ENCODE data around the gene NFIC.

NFIC gene

DNA sequence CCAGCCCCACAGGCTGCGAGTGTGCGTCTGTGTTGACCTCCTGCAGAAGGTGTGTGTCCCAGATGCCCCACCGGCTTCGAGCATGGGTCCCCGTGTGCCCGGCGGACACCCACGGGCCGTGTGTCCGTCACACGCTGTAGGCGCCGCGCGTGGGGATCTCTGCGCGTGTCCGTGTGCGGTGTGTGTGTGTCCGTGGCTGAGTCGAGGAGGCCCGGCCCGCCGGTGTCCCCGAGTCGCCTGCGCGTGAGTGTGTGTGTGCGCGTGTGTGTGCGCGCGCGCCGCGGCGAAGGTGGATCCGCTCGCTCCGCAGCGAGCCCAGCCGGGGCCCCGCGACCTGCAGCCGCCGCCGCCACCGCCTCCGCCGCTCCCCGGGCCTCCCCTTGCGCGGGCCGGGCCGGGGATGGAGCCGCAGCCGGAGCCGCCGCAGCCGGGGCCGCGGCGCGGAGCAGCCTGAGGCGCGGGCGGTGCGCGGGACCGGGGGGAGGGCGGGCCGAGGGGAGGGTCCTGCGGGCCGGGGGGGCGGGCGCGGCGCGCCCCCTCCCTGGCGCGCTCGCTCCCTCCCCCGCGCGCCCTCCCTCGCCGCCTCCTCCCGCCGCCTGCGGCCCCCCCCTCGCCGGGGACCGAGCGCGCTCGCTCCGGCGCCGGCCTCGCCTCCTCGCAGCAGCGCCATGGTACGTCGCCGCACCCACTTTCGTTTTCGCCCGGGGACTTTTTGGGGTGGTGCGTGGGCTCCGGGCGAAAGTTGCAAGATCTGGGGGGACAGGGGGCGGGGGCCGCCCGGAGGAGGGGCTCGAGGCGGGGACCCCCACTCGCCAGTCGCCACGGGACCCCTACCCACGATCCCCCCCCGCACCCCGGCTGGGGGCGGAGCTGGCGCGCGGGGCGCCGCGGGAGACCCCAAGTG, 7.1 kb upstream of the NFIC start:
- DNase-seq (ENCODE audit: low spot score): peak; percentile 90

DNA sequence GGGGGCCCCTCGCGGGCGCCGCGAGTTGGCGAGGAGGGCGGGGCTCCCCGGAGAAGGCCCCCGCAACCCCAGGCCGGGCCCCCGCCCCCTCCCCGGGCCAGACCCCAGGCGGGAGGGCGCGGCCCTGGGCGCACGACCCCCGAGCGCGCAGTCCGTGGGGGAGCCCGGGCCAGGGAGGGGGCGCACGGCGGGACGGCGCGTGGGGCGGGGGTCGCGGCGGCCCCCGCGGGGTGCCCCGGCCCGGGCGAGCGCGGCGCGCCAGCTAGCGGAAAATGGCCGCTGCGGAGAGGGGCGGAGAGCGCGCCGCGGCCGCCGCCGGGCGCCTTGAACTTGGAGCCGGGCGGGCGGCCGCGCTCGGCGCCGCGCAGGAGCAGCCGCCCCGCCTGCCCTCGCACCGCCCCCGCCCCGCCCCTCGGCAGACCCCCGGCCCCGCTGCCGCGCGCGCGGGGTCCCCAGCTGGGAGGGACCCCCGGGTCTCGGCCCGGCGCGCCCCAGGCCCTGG, 6.4 kb upstream of the NFIC start:
- DNase-seq (ENCODE audit: low spot score): peak; percentile 75

DNA sequence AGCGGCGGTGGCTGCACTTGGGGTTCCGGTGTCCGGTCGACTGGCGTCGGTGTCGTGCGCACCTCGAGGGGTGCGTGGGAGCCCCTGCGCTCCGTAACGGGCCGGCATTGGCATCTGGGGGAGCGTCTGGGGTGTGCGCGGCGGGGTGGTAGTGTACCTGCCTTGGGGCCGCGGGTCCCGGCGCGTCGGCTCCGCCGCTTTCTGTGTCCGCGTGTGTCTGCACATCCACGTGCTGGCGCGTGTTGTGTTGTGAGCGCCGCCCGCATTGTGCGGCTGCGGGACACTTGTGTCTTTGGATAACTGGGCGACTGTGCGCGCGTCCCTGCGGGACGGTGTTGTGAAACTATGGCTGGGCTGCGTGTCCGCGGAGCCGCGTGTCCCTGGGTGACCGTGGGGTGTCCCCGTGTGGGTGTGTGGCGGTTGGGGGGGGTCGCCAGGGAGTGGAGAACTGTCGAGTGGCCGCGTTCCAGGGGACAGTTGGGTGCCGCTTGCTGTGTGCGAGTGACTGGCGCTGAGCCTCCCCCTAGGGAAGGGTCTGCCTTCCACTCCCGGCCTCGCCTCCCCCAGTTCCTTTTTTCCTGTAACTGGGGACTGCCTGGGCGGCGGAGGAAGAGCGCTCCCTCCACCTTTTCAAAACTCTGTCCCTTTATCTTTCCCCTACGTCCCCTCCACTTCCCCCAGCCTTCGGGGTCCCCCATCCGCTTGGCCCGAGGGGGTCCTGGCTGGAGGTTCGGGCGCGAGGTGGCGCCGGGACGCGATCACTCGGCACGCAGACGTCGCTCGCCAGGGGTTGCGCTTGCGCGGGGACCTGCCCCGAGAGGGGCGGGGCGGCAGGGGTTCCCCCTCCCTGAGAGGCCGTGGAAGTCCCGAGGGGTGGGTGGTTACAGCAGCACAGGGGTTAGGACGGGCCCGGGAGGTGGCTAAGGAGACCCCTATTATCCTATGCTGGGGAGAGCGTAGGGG, 5.7 kb upstream of the NFIC start:
- peak; percentile 78 for DNase-seq (ENCODE audit: low spot score)

DNA sequence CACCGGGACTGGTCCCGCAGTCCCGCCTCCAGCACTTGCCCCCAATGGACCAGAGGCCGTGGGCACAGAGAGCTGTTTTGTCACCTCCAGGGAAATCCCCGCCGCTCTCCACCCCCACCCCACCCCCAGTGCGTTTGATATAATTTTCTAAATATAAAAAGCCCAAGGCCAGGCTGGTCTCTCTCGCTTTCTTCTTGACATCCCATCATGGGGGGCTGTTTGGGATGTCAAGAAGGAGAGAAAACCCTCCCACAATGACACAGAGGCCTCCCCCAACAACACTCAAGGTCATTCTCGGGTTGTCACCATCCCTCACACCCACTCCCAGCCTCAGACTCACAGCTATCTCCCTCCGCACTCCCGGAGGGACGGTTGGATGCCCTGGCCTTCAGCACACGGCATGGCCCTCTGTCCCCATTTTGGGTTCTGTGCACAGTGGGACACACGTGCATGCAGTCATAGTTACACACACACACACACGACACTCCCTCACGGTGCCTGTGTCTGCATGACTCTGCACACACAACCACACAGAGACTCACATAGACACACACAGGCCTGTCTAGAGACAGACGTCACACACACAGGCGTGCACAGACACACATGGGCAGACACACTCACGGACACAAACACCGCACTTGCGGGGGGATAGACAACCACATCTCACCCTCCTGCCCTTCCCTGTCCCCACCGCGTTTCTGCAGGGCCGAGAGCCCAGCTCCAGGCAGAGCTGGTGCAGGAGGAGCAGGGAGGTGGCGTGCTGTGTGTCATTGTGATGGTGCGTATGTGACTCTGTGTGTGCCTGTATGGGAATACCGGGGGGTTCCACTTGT, 4.8 kb upstream of the NFIC start:
- no peak for DNase-seq (ENCODE audit: low spot score)

DNA sequence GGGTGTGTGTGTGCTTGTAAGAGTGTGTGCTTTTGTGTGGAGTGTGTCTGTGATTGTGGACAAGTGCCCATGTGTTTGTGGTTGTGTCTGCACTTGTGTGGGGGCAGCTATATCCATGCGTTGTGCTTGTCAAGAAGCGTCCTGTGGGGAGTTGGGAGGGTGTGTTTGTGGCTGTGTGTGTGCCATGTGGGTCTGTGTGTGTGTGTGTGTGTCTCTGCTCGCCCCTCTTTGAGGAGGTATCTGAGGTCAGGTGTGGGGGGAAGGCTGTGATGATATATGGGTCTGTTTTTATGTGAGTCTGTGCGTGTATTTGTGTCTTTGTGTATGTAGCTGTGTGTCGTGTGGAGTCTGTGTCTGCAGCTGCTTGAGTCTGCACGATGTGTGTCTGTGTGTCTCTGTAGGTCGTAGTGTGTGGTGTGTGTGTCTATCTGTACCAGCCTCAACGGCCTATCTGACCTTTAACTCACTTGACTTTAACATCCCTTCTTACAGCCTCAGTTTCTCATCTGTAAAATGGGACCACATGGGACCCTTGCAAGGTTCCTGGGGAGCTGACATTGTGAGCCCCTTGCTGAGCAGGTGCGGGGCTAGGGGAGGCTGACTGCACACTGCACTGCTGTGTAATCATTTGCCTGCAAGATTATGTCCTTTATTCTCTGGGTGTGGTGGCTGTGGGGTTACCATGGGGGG, 4.0 kb upstream of the NFIC start:
- DNase-seq (ENCODE audit: low spot score): no peak

DNA sequence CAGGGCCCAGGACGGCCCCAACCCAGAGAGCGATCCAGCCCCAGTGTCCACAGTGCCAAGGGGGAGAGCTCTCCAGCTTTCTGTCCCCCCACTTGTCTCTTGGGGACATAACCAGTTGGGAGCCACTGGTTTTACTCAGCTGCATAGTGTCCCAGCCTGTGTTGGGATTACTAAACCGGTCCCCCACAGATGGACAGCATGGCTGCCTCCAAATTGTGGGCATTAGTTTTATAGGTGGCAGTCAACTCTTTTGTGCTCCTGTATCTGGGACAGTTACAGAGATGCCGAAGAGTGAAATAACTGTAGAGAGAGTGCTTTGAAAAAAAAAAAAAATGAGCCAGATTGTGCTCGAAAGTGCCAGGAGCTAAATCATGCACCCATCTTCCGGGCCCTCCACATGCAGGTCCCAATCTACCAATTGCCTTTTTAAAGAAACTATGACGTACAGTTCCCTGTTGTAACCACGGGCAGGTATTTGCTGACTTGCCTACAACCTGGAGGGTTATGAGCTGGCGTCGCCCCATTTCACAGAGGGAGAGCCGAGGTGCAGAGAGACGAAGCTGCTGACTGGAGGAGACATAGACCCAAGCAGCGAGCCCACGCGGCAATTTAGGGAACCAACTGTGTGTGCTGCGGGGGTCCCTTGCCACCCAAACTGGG, 2.4 kb upstream of the NFIC start:
- no peak for DNase-seq (ENCODE audit: low spot score)

DNA sequence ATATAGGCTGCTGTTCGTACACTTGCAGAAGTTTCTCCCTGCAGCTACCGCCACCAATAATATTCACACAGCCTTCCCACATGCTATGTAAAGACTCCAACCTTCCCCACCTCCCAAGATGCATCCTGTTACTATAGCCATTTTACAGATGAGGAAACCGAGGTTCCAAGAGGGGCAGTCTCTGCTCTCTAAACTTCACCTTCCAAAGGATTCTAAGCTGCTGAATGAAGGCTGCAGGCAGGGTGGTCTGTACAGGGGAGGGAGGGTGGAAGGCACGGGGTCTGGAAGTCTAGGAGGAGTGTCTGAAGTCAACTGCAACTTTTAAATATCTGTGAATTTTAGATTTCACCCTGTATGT, 1.9 kb upstream of the NFIC start:
- no peak for DNase-seq (ENCODE audit: low spot score)

DNA sequence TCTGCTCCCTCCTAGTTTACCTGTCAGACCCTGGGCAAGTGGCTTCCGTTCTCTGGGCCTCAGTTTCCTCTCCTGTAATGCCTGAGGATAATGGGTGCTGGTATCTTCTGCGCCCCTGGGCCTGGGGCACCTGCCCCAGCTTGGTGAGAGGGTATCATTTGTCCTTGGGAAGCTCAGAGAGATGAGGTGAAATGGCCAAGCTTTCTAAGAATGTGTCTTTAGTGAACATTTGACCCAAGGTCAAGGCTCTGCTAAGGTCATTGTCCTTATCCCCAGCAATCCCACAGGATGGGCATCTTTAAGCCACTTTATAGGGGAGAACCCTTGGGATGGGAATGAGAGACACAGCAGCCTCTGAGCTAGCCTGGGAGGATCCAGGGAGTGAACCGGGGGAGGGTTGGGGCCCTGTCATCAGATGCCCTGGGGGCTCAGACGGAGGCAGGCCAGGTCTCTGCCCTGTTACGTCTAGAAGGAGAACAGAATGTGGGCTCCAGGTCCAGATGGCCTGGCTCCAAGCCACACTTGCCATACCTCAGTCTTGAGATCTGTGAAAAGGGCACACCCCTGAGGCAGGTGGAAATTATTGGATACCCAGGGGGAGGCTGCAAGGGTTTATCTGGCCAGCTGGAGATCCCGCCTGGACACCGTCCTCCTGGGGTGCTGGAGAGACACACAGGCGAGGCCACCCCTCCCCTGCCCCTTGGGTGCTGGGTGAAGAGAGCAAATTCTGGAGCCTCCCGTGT, 1.1 kb upstream of the NFIC start:
- no peak for DNase-seq (ENCODE audit: low spot score)

DNA sequence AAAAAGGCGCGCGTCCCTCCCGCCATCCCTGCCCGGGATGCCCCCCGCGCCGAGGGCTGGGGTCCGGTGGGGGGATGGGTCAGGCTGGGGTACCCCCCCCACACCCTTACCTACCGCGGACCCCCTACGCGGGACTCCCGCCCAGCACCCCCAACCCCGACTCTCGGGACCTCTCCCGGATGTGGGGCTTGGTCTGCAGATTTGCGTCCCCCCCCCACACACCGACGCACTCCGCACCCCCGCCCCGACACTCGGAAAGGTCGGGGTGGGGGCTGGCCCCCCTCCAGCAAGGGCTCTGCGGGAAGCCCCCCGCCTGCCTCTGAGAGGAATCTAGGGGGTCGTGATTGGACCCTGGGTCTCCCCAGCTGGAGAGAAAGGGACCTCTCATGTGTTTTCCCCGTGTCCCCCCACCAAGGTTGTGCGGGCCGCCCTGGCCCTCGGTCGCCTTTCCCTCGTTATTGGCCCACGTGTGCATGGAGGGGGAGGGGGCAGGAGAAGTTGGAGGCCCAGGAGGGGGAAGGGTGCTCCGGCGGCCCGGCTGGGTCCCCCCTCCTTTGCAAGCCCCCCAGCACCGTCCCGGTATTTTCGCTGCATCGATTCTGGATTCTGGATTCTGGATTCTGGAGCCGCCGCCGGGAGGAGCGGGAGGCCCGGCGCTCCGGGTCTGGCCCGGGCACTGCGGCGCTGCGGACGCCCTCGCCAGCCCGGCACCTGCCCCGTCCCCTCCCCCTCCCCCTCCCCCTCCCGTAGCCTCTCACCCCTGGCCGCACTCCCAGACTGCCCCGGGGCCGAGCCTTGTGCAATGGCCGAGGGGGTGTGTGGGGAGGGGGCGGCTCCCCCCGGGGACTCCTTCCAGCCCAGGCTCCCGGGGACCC, 607 bp downstream of the NFIC start:
- no peak for DNase-seq (ENCODE audit: low spot score)

DNA sequence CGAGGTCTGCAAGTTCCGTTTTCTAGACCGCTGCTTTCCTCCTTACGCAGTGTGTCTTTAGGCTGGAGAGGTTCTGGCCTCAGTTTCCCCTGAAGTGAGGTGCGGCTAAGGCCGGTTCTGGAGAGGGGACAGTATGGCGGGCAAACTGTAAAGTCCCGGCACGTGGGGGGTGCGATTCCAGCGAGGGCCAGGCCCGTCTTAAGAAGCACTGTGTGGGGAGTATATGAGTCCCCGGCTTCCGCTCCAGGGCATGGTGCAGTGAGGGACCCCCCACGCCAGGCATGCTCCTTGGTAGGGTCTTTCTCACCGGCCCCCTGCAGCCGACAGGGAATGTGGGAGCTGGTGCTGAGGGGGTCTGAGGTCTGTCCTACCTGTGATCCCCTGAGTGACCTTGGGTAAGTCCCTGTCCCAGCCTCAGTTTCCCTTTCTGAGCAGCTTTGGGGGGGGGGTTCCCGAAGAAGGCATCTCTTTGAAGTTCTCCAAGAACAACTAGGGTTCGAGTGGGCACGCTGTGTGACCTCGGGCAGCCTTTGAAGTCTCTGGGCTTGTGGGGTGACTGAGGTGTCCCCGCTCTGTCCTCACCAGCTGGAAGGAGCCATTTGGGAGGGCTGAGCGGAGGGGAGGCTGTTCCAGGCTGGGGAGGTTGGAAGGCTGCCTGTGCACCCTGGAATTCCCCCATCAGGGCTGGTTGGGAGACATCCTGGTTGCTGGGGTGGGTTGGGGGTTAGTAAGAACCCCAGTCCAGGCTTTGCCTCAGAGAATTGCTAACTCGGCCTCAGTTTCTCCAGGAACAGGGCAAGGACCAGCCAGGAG, 1.5 kb downstream of the NFIC start:
- DNase-seq (ENCODE audit: low spot score): no peak

DNA sequence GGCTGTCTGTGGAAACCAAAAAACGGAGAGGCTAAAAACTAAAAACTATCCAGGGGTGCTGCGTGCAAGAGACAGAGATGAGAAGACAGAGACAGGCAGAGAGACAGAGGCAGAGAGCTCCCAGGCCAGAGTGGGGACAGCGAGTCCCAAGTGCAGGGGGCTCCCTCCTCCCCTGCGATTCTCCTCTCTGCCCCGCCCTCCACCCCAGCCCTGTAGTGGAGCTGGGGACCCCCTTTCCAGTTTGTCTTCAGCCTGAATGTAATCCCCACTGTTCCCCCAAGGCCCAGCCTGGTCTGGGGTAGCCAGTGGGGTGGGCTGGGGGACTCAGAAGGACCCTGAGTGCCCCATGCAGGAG, 2.0 kb downstream of the NFIC start:
- no peak for DNase-seq (ENCODE audit: low spot score)

DNA sequence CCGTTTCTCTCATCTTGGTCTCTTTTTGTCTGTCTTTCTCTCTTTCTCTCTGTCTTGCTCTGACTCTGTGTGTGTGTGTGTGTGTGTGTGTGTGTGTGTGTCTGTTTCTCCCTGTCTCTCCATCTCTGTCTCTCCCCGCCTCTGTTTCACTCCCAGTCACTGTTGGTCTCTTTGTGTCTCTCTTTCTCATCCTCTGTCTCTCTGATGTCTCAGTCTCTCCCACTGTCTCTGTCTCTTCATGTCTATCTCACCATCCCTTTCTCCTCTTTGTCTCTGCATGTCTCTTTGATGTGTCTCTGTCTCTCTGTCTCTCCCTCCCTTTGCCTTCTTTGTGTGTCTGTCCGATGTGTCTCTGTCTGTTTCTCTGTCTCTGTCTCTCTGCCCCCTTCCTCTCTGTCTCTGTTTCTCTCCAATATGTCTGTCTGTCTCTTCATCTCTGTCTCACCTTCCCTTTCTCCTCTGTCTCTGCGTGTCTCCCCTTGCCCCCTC, 2.5 kb downstream of the NFIC start:
- DNase-seq (ENCODE audit: low spot score): no peak

DNA sequence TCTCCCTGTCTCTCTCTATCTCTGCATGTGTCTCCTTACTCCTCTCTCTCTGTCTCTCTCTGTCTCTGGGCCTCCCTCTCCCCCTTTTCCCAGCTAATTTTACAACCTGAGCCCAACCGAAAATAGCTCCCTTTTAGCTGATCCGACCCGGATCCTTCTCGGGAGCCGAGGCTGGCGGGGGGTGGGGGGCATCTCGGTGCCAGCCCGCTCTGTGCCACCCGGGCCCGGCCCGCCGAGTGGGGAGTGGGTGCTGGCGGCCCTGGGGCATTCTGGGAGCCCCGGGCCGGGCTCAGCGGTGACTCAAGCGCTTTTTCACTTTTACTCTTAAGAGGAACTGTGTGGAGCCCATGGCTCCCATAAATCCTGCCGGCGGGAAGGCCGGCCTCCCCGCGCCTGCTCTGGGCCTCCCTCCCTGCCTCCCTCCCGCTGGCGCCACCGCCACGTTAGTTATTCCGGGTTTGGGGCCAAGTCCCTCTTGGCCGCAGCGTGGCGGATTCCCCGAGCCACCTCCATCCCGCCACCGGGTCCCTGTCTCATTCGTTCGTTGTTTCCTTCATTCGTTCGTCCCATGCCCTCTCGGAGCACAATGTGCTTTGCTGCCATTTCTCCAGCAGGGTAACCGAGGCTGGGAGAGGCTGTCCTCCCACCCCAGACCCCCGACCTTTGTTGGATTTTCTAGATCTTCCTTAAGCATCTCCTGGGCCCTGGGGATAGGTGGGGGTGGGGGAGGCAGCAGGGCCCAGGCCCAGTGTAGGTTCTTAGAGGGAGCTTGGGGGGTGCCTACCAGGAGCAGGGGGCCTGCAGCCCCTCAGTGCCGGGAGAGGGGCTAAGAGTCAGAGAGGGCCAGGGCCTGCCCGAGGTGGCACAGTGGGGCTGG, 3.2 kb downstream of the NFIC start:
- peak; percentile 58 for DNase-seq (ENCODE audit: low spot score)

DNA sequence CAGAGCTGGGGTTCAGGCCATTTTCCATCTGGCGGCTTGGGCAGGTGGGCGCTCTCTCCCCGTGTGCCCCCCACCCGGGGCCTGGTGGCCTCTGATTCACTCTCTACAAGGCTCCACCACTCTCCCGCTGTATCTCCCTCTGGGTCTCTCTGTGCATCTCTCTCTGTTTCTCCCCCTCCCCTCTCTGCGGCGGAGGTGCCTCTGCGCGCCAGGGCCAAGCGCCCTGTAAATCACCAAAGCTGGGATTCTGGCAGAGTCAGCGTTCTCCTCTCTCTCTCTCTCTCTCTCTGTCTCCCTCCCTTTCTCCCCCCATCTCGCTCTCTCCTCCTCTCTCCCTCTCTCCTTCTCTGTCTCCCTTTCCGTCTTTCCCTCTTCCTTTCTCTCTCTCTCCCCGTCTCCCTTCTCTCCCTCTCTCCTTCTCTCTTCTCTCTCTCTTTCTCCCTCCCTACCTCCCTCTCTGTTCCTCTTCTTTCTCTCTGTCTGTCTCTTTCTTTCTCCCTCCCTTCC, 3.9 kb downstream of the NFIC start:
- DNase-seq (ENCODE audit: low spot score): no peak

DNA sequence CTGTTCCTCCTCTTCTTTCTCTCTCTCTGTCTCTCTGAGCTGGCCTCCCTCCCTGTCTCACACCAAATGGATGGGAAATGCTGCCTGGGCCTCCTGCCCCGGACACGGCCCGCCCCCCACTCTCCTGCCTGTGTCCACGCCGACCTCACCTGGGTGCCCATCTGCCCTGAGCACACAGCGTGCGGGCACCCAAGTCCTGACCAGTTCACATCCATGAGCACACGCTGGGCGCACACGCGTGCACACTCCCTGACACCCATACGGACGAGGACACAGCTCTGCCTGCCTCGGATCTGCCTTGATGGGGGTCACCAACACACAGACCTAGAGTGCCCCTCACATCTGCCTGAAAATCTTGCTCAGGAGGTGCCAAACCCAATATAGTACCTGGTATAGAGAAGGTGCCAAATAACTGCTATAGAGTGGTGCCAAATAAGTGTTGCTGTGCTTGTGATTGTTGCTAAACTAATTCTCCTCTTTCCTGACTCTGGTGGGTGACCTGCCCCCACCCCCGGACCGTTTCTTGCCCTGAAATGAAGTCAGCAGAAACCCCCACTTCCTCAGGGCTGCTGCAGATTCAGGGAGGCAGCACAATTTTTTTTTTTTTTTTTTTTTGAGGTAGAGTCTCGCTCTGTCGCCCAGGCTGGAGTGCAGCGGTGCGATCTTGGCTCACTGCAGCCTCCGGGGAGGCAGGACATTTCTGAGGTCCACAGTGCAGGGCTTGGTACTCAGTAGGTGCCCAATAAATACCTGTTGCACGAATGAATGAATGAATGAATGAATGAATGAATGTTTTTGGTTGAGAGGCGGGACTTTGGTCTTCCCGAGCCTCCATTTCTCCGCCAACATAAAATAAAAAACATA, 4.6 kb downstream of the NFIC start:
- DNase-seq (ENCODE audit: low spot score): no peak

DNA sequence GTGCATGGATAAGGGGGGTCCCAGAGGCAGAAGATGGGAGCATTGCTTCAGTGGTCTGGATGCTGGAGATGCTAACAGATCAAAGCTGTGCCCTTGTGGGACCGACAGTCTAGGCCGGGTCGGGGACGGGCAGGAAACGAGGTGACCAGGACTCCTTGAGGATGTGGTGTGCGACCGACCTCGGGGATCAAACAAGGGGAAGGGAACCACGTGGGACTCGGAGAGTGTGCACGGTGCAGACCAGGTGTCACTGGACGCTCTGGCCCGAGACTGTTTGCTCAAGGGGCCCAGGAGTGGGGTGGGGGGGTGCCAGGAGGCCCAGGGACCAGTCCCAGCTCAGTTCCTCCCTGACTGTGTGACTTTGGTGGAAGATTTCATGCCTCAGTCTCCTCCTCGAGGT, 6.0 kb downstream of the NFIC start:
- no peak for DNase-seq (ENCODE audit: low spot score)
